ENCODE results near the gene GOT1.

- TF ChIP-seq CTCF (IDR thresholded peaks at IDR 0.05; ENCODE audit: low read depth, low read length, missing input control) (no peak), EGR1 (IDR thresholded peaks at IDR 0.05; ENCODE audit: low read depth in 2 of 2) (no peak), JUND (IDR thresholded peaks at IDR 0.05) (no peak), TAF1 (conservative IDR thresholded peaks at IDR 0.05) (no peak), HNF4G (IDR thresholded peaks at IDR 0.05) (no peak), GABPA (IDR thresholded peaks at IDR 0.05 in 1 of 2, conservative IDR thresholded peaks at IDR 0.05 in 1 of 2) (no peak), FOXA1 (IDR thresholded peaks at IDR 0.05) (no peak), ATF3 (IDR thresholded peaks at IDR 0.05) (no peak)
Measured at GRCh38 chr10:99393683-99394082, 36.7 kb downstream of the GOT1 start.

Data from liver (tissue), 3 donors.